Panc1 (cell line): ENCODE measurements around the gene HMMR.

Experiments
- CTCF ChIP-seq: fragments of 450-650 bp; IDR thresholded peaks from 2 replicates; pipeline ENCODE4 v1.5.1; 2017; ENCODE audit warnings: mild to moderate bottlenecking
- REST ChIP-seq, 2 experiments: IDR thresholded peaks; 2 replicates each; pipeline ENCODE4 v1.6.1; 2011 to 2012; ENCODE audit warnings: low read depth in 2 of 2, control low read depth in 1 of 2, low read length in 1 of 2, mild to moderate bottlenecking in 1 of 2, moderate library complexity in 1 of 2; ENCODE audit not compliant: insufficient read depth in 1 of 2
- TCF7L2 ChIP-seq: IDR thresholded peaks from 2 replicates; pipeline ENCODE4 v1.6.1; 2011; ENCODE audit warnings: mild to moderate bottlenecking, low read depth, low read length, inconsistent platforms

GRCh38 chr5:163448491-163448890 lies 11.9 kb upstream of the HMMR start:
- TF ChIP-seq CTCF (no peak), REST (IDR thresholded peaks at IDR 0.05; ENCODE audit: insufficient read depth in 1 of 2, low read depth in 2 of 2, low read length in 1 of 2) (no peak), TCF7L2 (no peak)
